Loucy (cell line): ENCODE data around the gene TAF3.

Experiments used
- EZH2phosphoT487 ChIP-seq: fragments of 200-600 bp; IDR thresholded peaks from 2 replicates; pipeline ENCODE4 v1.6.1; 2018; ENCODE audit warnings: antibody characterized with exemption, mild to moderate bottlenecking, moderate library complexity, borderline replicate concordance
- TF ChIP-seq, protein P1 (sequence below): fragments of 200-600 bp; sonication (generic); conservative IDR thresholded peaks from 2 replicates; pipeline ENCODE4 v1.5.1; 2014; ENCODE audit warnings: mild to moderate bottlenecking, antibody characterized with exemption, low read length

DNA sequence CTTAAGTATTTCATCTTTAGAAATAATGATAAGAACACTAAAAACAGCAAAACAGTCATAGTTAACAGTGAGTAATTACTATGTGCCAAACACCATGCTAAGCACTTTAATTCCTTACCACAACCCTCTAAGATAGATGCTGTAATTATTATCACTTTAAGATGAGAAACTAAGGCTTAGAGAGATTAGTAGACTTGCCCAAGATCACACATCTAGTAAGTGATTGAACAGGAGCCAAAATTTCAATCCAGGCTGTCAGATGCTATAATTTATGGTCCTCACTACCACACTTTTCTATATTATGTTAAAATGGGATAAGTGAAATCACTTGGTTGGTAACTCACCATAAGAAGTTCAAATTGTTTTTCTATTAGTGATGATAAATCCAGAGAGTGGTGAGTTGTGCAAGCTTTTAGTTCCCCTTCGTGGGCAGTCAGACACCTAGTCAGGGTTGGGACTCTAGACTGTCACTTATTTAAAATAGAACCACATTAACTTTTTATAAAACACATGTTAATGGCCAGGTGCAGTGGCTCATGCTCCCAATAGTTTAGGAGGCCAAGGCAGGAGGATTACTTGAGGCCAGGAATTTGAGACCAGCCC is 150.3 kb downstream of the TAF3 start:
- TF ChIP-seq, protein P1, sequence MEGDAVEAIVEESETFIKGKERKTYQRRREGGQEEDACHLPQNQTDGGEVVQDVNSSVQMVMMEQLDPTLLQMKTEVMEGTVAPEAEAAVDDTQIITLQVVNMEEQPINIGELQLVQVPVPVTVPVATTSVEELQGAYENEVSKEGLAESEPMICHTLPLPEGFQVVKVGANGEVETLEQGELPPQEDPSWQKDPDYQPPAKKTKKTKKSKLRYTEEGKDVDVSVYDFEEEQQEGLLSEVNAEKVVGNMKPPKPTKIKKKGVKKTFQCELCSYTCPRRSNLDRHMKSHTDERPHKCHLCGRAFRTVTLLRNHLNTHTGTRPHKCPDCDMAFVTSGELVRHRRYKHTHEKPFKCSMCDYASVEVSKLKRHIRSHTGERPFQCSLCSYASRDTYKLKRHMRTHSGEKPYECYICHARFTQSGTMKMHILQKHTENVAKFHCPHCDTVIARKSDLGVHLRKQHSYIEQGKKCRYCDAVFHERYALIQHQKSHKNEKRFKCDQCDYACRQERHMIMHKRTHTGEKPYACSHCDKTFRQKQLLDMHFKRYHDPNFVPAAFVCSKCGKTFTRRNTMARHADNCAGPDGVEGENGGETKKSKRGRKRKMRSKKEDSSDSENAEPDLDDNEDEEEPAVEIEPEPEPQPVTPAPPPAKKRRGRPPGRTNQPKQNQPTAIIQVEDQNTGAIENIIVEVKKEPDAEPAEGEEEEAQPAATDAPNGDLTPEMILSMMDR, result no peak
- TF ChIP-seq EZH2phosphoT487, result no peak
